ENCODE results near the gene PCNX2. TPM values are rescaled to one million over a fixed set of nuclear protein-coding genes. Genes with fewer than 3 reads are reported as not detected.

PCNX2 gene
- total RNA-seq, 1 donor from 2014 or later = 12.8 TPM

- H3K27me3 Mint-ChIP-seq (ENCODE audit: low read depth) = no peaks in the 10 kb centered on the region
- intact Hi-C loops (cut with micrococcal nuclease) = no loop called here
- H3K4me1 Mint-ChIP-seq (ENCODE audit: low read depth) = no peaks in the 10 kb centered on the region
- no peak overlapping the region for H3K4me3 Mint-ChIP-seq (ENCODE audit: low read depth)
- no peaks in the 10 kb centered on the region for H3K36me3 Mint-ChIP-seq (ENCODE audit: low read depth)
- H3K9me3 Mint-ChIP-seq = peaks cover 3% of the 10 kb centered on the region
- DNase-seq (ENCODE audit: low spot score) = no peak
- no peak overlapping the region for H3K27ac Mint-ChIP-seq
Measured at GRCh38 chr1:233078396-233078795, 217.1 kb downstream of the PCNX2 start.

- Mint-ChIP-seq H3K4me3 (ENCODE audit: low read depth) (no peak overlapping the region), H3K27ac (no peak overlapping the region), H3K27me3 (ENCODE audit: low read depth) (no peaks in the 10 kb centered on the region), H3K4me1 (ENCODE audit: low read depth) (no peaks in the 10 kb centered on the region), H3K36me3 (ENCODE audit: low read depth) (no peaks in the 10 kb centered on the region), H3K9me3 (peaks cover 3% of the 10 kb centered on the region)
- intact Hi-C loops (cut with micrococcal nuclease) = no loop called here
- DNase-seq (ENCODE audit: low spot score) = no peak
Measured at GRCh38 chr1:233075915-233076295, 219.6 kb downstream of the PCNX2 start.

GRCh38 chr1:233066087-233066486, 229.4 kb downstream of the PCNX2 start:
- peaks cover 5% of the 10 kb centered on the region for H3K36me3 Mint-ChIP-seq (ENCODE audit: low read depth)
- H3K27ac Mint-ChIP-seq = no peak overlapping the region
- no peak overlapping the region for H3K4me3 Mint-ChIP-seq (ENCODE audit: low read depth)
- H3K9me3 Mint-ChIP-seq = peaks cover 12% of the 10 kb centered on the region
- H3K4me1 Mint-ChIP-seq (ENCODE audit: low read depth) = no peaks in the 10 kb centered on the region
- H3K27me3 Mint-ChIP-seq (ENCODE audit: low read depth) = no peaks in the 10 kb centered on the region
- no peak for DNase-seq (ENCODE audit: low spot score)
- intact Hi-C loops (cut with micrococcal nuclease) = no loop called here

- no peak for DNase-seq (ENCODE audit: low spot score)
- peaks cover 12% of the 10 kb centered on the region for H3K9me3 Mint-ChIP-seq
Measured at GRCh38 chr1:233065685-233066084, 229.8 kb downstream of the PCNX2 start.

GRCh38 chr1:233064988-233065387, 230.5 kb downstream of the PCNX2 start:
- no peak overlapping the region for H3K27ac Mint-ChIP-seq
- intact Hi-C loops (cut with micrococcal nuclease) = no loop called here
- no peak overlapping the region for H3K4me3 Mint-ChIP-seq (ENCODE audit: low read depth)
- peaks cover 12% of the 10 kb centered on the region for H3K9me3 Mint-ChIP-seq
- no peaks in the 10 kb centered on the region for H3K27me3 Mint-ChIP-seq (ENCODE audit: low read depth)
- DNase-seq (ENCODE audit: low spot score) = no peak
- no peaks in the 10 kb centered on the region for H3K4me1 Mint-ChIP-seq (ENCODE audit: low read depth)
- peaks cover 5% of the 10 kb centered on the region for H3K36me3 Mint-ChIP-seq (ENCODE audit: low read depth)

More at GRCh38 chr1:233065685-233066084, 229.8 kb downstream of the PCNX2 start:
- intact Hi-C loops (cut with micrococcal nuclease) = no loop called here
- peaks cover 5% of the 10 kb centered on the region for H3K36me3 Mint-ChIP-seq (ENCODE audit: low read depth)
- no peaks in the 10 kb centered on the region for H3K4me1 Mint-ChIP-seq (ENCODE audit: low read depth)
- no peak overlapping the region for H3K4me3 Mint-ChIP-seq (ENCODE audit: low read depth)
- no peaks in the 10 kb centered on the region for H3K27me3 Mint-ChIP-seq (ENCODE audit: low read depth)
- no peak overlapping the region for H3K27ac Mint-ChIP-seq

- Mint-ChIP-seq H3K9me3 (peaks cover 12% of the 10 kb centered on the region), H3K27ac (no peak overlapping the region), H3K27me3 (ENCODE audit: low read depth) (no peaks in the 10 kb centered on the region), H3K36me3 (ENCODE audit: low read depth) (peaks cover 5% of the 10 kb centered on the region), H3K4me3 (ENCODE audit: low read depth) (no peak overlapping the region), H3K4me1 (ENCODE audit: low read depth) (no peaks in the 10 kb centered on the region)
- DNase-seq (ENCODE audit: low spot score) = no peak
- intact Hi-C loops (cut with micrococcal nuclease) = no loop called here
Measured at GRCh38 chr1:233063462-233063861, 232.1 kb downstream of the PCNX2 start.

GRCh38 chr1:233061265-233061664, 234.3 kb downstream of the PCNX2 start:
- H3K4me3 Mint-ChIP-seq (ENCODE audit: low read depth) = no peak overlapping the region
- no peaks in the 10 kb centered on the region for H3K36me3 Mint-ChIP-seq (ENCODE audit: low read depth)
- DNase-seq (ENCODE audit: low spot score) = no peak
- H3K27me3 Mint-ChIP-seq (ENCODE audit: low read depth) = no peaks in the 10 kb centered on the region
- H3K4me1 Mint-ChIP-seq (ENCODE audit: low read depth) = no peaks in the 10 kb centered on the region
- no peak overlapping the region for H3K27ac Mint-ChIP-seq
- intact Hi-C loops (cut with micrococcal nuclease) = no loop called here
- H3K9me3 Mint-ChIP-seq = peaks cover 6% of the 10 kb centered on the region

- no peak for DNase-seq (ENCODE audit: low spot score)
- Mint-ChIP-seq H3K27me3 (ENCODE audit: low read depth) (no peaks in the 10 kb centered on the region), H3K27ac (no peak overlapping the region), H3K9me3 (peaks cover 6% of the 10 kb centered on the region), H3K4me3 (ENCODE audit: low read depth) (no peak overlapping the region), H3K36me3 (ENCODE audit: low read depth) (no peaks in the 10 kb centered on the region), H3K4me1 (ENCODE audit: low read depth) (no peaks in the 10 kb centered on the region)
- intact Hi-C loops (cut with micrococcal nuclease) = no loop called here
Measured at GRCh38 chr1:233060461-233060994, 235.0 kb downstream of the PCNX2 start.

- Mint-ChIP-seq H3K4me3 (ENCODE audit: low read depth) (no peak overlapping the region), H3K36me3 (ENCODE audit: low read depth) (no peaks in the 10 kb centered on the region), H3K4me1 (ENCODE audit: low read depth) (no peaks in the 10 kb centered on the region), H3K27me3 (ENCODE audit: low read depth) (no peaks in the 10 kb centered on the region), H3K27ac (no peak overlapping the region), H3K9me3 (no peaks in the 10 kb centered on the region)
- no peak for DNase-seq (ENCODE audit: low spot score)
- intact Hi-C loops (cut with micrococcal nuclease) = no loop called here
Measured at GRCh38 chr1:233057836-233058235, 237.7 kb downstream of the PCNX2 start.

- no peak overlapping the region for H3K4me3 Mint-ChIP-seq (ENCODE audit: low read depth)
- no peaks in the 10 kb centered on the region for H3K27me3 Mint-ChIP-seq (ENCODE audit: low read depth)
- no peaks in the 10 kb centered on the region for H3K4me1 Mint-ChIP-seq (ENCODE audit: low read depth)
- peaks cover 3% of the 10 kb centered on the region for H3K36me3 Mint-ChIP-seq (ENCODE audit: low read depth)
- no peak overlapping the region for H3K27ac Mint-ChIP-seq
- no peaks in the 10 kb centered on the region for H3K9me3 Mint-ChIP-seq
- intact Hi-C loops (cut with micrococcal nuclease) = no loop called here
- DNase-seq (ENCODE audit: low spot score) = no peak
Measured at GRCh38 chr1:233055879-233056641, 239.5 kb downstream of the PCNX2 start.

- no peaks in the 10 kb centered on the region for H3K27me3 Mint-ChIP-seq (ENCODE audit: low read depth)
- intact Hi-C loops (cut with micrococcal nuclease) = no loop called here
- peaks cover 13% of the 10 kb centered on the region for H3K36me3 Mint-ChIP-seq (ENCODE audit: low read depth)
- no peak overlapping the region for H3K27ac Mint-ChIP-seq
- peaks cover 13% of the 10 kb centered on the region for H3K9me3 Mint-ChIP-seq
- no peaks in the 10 kb centered on the region for H3K4me1 Mint-ChIP-seq (ENCODE audit: low read depth)
- H3K4me3 Mint-ChIP-seq (ENCODE audit: low read depth) = no peak overlapping the region
- DNase-seq (ENCODE audit: low spot score) = no peak
Measured at GRCh38 chr1:233045588-233045987, 249.9 kb downstream of the PCNX2 start.

- Mint-ChIP-seq H3K4me3 (ENCODE audit: low read depth) (no peak overlapping the region), H3K27me3 (ENCODE audit: low read depth) (no peaks in the 10 kb centered on the region), H3K36me3 (ENCODE audit: low read depth) (peaks cover 8% of the 10 kb centered on the region), H3K27ac (no peak overlapping the region), H3K4me1 (ENCODE audit: low read depth) (no peaks in the 10 kb centered on the region), H3K9me3 (no peaks in the 10 kb centered on the region)
- intact Hi-C loops (cut with micrococcal nuclease) = no loop called here
- no peak for DNase-seq (ENCODE audit: low spot score)
Measured at GRCh38 chr1:233042834-233043233, 252.7 kb downstream of the PCNX2 start.

GRCh38 chr1:233040494-233040893, 255.0 kb downstream of the PCNX2 start:
- intact Hi-C loops (cut with micrococcal nuclease) = no loop called here
- H3K4me1 Mint-ChIP-seq (ENCODE audit: low read depth) = no peaks in the 10 kb centered on the region
- no peak for DNase-seq (ENCODE audit: low spot score)
- H3K27ac Mint-ChIP-seq = no peak overlapping the region
- no peak overlapping the region for H3K4me3 Mint-ChIP-seq (ENCODE audit: low read depth)
- no peaks in the 10 kb centered on the region for H3K36me3 Mint-ChIP-seq (ENCODE audit: low read depth)
- H3K27me3 Mint-ChIP-seq (ENCODE audit: low read depth) = no peaks in the 10 kb centered on the region
- no peaks in the 10 kb centered on the region for H3K9me3 Mint-ChIP-seq

Measured in activated T-helper 2 cell treated with anti-CD3 and anti-CD28 coated beads, Interferon-gamma antibody, Interleukin-2, Interleukin-4, amounts not matched to agents 10 μg/mL and 5 μg/mL and 100 μg/mL, durations not matched to agents 14 hours and 24 hours and 36 hours (primary cell).